ENCODE data around the gene RAB15. TPM values are rescaled to one million over a fixed set of nuclear protein-coding genes. Genes with fewer than 3 reads are reported as not detected.

Gene RAB15
- total RNA-seq, 2 experiments from 2014 or later, result 4.8 to 5.3 TPM

DNA sequence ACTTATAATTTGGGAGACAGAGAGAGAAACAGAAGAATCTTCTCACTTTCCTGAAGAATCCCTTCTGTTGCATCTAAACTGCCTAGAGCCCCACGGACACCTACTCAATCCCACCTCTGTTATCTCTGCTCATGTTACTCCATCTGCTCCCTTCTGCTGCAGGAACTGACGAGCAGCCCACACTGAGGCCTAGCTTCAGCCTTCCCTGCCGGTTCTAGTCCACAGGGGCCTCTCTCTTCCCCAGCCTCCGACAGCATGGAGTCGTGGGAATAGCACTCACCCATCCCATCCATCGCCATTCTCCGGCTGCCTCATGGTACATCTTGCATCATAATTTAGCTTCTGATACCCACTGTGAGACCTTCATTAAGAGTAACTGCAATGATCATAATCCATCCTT is 4.0 kb downstream of the RAB15 start:
- ChIA-PET POLR2A (no interaction called here), CTCF (interaction anchor here (0.8 kb wide), 1 partner anchor 145 kb away, joined by 3 read pairs; no protein-coding TSS in a partner anchor)
- intact Hi-C loops (cut with micrococcal nuclease), result no loop called here
- no peak overlapping the region for H3K27ac Mint-ChIP-seq
- H3K27me3 Mint-ChIP-seq, result no peaks in the 10 kb centered on the region
- peaks cover 5% of the 10 kb centered on the region for H3K4me1 Mint-ChIP-seq (ENCODE audit: low read depth)
- no peak for DNase-seq
- no peaks in the 10 kb centered on the region for H3K36me3 Mint-ChIP-seq
- no peak overlapping the region for H3K4me3 Mint-ChIP-seq
- H3K9me3 Mint-ChIP-seq, result no peaks in the 10 kb centered on the region

DNA sequence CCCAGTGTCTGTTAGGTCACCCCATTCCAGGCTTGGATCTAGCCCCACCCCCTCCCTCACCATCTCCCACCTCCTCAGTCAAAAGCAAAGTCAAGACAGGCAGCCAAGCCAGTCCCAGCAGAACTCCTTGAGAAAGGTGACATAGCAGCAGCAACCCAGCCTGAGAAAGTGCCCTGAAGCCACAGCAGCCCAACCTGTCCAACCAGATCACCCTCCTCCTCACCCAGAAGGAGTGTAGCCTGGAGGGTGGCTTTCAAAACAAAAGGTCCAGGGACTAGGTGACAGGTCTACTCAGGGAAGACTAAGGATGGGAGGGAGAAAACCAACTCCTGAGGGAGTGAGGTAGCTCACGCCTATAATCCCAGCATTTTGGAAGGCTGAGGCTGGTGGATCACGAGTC is 5.2 kb downstream of the RAB15 start:
- Mint-ChIP-seq H3K9me3 (no peaks in the 10 kb centered on the region), H3K27ac (no peak overlapping the region), H3K27me3 (no peaks in the 10 kb centered on the region), H3K36me3 (no peaks in the 10 kb centered on the region), H3K4me1 (ENCODE audit: low read depth) (peaks cover 5% of the 10 kb centered on the region), H3K4me3 (no peak overlapping the region)
- ChIA-PET CTCF (interaction anchor here (0.5 kb wide), 1 partner anchor 79 kb away, joined by 3 read pairs; no protein-coding TSS in a partner anchor), POLR2A (no interaction called here)
- DNase-seq, result no peak
- intact Hi-C loops (cut with micrococcal nuclease), result no loop called here

DNA sequence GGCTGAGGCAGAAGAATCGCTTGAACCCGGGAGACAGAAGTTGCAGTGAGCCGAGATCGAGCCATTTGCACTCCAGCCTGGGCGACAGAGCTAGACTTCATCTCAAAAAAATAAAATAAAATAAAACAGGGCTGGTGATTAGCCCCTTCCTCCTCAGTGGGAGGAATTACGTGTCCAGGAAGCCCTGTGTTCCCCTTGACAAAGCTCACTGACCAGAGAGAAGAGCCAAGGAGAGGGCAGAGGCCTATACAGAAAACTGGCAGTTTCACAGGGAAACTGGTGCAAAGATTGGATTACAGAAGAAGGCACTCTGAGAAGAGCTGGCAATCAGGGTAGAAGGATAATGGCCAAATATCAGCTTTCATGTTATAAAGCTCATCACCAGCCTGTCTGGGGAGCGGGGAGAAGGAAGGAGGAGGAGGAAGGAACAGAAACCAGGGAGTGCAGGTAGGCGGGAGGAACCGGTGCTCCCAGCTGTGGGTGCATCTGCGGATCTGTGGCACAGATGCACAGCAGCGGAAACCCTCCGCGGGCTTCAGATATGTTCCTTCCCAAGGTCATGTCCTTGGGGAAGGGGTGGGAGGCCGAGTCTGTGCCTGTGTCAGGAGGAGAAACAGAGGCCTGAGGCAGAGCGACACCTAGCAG is 6.7 kb downstream of the RAB15 start:
- intact Hi-C loops (cut with micrococcal nuclease), result no loop called here
- Mint-ChIP-seq H3K27me3 (no peaks in the 10 kb centered on the region), H3K4me1 (ENCODE audit: low read depth) (peaks cover 1% of the 10 kb centered on the region), H3K36me3 (no peaks in the 10 kb centered on the region), H3K27ac (no peak overlapping the region), H3K9me3 (no peaks in the 10 kb centered on the region), H3K4me3 (no peak overlapping the region)
- CTCF ChIA-PET, result interaction anchor here (0.6 kb wide), 1 partner anchor 13 kb away, joined by 3 read pairs; no protein-coding TSS in a partner anchor
- POLR2A ChIA-PET, result no interaction called here
- DNase-seq, result no peak

DNA sequence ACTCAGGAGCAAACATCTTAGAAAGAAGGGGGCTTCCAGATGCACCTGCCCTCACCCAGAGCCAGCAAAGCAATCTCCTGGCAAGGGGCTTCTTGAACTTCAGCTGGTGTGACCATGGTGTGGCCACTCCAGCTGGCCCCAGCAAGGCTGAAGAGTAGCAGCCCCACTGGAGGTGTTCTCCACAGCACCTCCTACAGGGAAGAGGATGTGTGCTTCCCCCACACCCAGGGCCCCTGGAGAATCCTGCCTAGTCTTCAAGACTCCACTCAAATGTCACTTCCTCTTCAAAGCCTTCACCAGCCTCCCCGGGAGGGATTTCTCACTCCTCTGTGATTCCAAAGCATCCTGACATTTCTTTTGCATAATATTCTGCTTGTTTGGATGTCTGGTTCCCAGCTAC is 8.5 kb downstream of the RAB15 start:
- no peaks in the 10 kb centered on the region for H3K27me3 Mint-ChIP-seq
- no peak overlapping the region for H3K27ac Mint-ChIP-seq
- H3K36me3 Mint-ChIP-seq, result no peaks in the 10 kb centered on the region
- H3K4me1 Mint-ChIP-seq (ENCODE audit: low read depth), result no peaks in the 10 kb centered on the region
- no peak overlapping the region for H3K4me3 Mint-ChIP-seq
- no peak for DNase-seq
- no peaks in the 10 kb centered on the region for H3K9me3 Mint-ChIP-seq
- intact Hi-C loops (cut with micrococcal nuclease), result no loop called here
- ChIA-PET POLR2A (no interaction called here), CTCF (no interaction called here)

DNA sequence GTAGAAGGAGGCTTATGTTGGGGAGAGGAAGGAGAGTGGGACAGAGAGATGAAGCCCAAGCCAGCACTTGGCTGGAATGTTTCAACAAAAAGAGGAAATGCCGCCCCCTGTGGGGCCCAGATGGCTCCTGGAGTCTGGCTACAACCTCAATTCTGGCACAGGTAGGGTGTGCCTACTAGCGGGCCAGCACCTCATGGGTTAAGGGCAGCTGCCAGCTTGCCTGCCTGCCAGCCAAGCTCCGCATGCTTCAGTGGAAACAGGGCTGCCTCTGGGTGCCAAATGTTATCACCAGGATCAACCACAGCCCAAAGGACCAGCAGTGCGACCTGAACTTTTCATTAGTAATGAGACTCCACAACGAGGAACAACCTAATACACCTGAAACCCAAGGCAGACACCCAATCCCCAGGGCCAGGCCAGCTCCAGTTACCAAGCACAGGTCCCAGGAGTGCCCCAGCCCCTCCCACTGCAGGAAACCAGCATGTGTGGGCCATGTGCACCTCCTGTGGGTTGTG is 11.3 kb downstream of the RAB15 start:
- H3K27ac Mint-ChIP-seq, result no peak overlapping the region
- H3K27me3 Mint-ChIP-seq, result no peaks in the 10 kb centered on the region
- no peak overlapping the region for H3K4me3 Mint-ChIP-seq
- H3K4me1 Mint-ChIP-seq (ENCODE audit: low read depth), result no peaks in the 10 kb centered on the region
- intact Hi-C loops (cut with micrococcal nuclease), result no loop called here
- no peaks in the 10 kb centered on the region for H3K36me3 Mint-ChIP-seq
- ChIA-PET CTCF (interaction anchor here (0.8 to 1.0 kb wide), 2 partner anchors 25 to 137 kb away, joined by 3 read pairs; no protein-coding TSS in a partner anchor), POLR2A (no interaction called here)
- H3K9me3 Mint-ChIP-seq, result no peaks in the 10 kb centered on the region
- DNase-seq, result no peak

DNA sequence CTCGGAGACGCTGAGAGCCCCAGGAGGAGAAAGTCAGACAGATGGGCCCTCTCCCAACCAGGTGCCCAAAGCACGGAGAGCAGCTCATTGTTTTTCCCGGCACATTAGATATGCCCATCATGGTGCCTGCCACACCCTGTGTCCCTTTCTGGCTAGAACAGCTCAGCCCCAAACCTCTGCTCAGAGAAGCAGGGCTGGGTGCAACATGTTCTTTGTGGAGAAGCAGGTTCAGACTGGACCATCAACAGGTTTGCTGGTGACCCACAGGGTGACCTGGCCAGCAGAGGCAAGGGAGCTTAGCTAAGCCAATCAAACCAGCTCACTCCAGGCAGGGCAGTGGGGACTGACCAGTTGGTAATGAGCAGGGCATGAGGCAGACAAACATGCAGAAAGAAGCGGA is 13.4 kb downstream of the RAB15 start:
- POLR2A ChIA-PET, result interaction anchor here (0.8 kb wide), 1 partner anchor 11 kb away, joined by 3 read pairs; no protein-coding TSS in a partner anchor
- H3K36me3 Mint-ChIP-seq, result peaks cover 2% of the 10 kb centered on the region
- no peaks in the 10 kb centered on the region for H3K27me3 Mint-ChIP-seq
- no peak overlapping the region for H3K27ac Mint-ChIP-seq
- no peak for DNase-seq
- no peaks in the 10 kb centered on the region for H3K9me3 Mint-ChIP-seq
- CTCF ChIA-PET, result interaction anchor here (0.7 kb wide), 1 partner anchor 206 kb away, joined by 3 read pairs; no protein-coding TSS in a partner anchor
- H3K4me3 Mint-ChIP-seq, result no peak overlapping the region
- intact Hi-C loops (cut with micrococcal nuclease), result no loop called here
- H3K4me1 Mint-ChIP-seq (ENCODE audit: low read depth), result no peaks in the 10 kb centered on the region

DNA sequence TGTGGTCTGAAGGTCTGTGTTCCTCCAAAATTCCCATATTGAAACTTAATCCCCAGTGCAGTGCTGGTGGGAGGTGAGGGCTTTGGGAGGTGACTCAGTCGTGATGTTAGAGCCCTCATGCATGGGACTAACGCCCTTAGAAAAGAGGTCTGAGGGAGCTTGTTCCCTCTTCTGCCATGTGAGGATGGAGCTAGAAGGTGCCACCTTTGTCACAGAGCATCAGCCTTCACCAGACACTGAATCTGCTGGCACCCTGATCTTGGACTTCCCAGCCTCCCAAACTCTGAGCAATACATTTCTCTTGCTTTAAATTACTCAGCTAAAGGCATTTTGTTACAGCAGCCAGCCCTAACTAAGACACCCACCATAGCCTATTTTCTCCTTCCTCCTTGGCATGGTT is 13.9 kb downstream of the RAB15 start:
- CTCF ChIA-PET, result no interaction called here
- POLR2A ChIA-PET, result interaction anchor here (0.8 kb wide), 1 partner anchor 11 kb away, joined by 3 read pairs; no protein-coding TSS in a partner anchor
- DNase-seq, result no peak
- no peak overlapping the region for H3K4me3 Mint-ChIP-seq
- intact Hi-C loops (cut with micrococcal nuclease), result no loop called here
- H3K27me3 Mint-ChIP-seq, result no peaks in the 10 kb centered on the region
- H3K27ac Mint-ChIP-seq, result no peak overlapping the region
- H3K36me3 Mint-ChIP-seq, result peaks cover 2% of the 10 kb centered on the region
- H3K9me3 Mint-ChIP-seq, result no peaks in the 10 kb centered on the region
- H3K4me1 Mint-ChIP-seq (ENCODE audit: low read depth), result no peaks in the 10 kb centered on the region

DNA sequence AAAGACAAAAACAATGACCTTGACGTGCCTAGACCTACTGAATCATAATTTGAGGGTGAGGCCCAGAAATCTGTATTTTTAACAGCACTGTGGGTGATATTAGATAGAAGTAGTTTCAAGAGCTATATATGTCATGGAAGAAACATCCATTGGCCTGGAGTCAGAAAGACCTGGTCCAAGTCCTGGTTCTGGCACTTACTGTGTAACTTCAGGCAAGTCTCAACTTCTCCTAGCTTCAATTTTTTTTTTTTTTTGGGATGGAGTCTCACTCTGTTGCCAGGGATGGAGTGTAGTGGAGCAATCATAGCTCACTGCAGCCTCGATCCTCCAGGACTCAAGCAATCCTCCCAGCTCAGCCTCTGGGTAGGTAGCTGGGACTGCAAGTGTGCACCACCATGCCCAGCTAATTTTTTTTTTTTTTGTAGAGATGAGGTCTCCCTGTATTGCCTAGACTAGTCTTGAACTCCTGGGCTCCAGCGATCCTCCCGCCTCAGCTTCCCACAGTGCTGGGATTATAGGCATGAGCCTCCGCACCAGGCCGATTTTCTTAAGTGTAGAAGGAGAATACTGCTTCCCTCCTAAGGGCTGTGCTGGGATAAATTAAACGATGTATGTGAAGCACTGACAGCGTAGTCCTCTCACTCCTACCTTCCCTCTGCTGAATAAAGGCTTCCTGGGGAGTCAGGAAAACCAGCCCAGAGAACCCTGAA is 15.3 kb downstream of the RAB15 start:
- H3K4me1 Mint-ChIP-seq (ENCODE audit: low read depth), result no peaks in the 10 kb centered on the region
- intact Hi-C loops (cut with micrococcal nuclease), result no loop called here
- H3K36me3 Mint-ChIP-seq, result peaks cover 2% of the 10 kb centered on the region
- H3K4me3 Mint-ChIP-seq, result no peak overlapping the region
- DNase-seq, result no peak
- H3K27ac Mint-ChIP-seq, result no peak overlapping the region
- H3K9me3 Mint-ChIP-seq, result no peaks in the 10 kb centered on the region
- POLR2A ChIA-PET, result no interaction called here
- CTCF ChIA-PET, result interaction anchor here (0.6 kb wide), 1 partner anchor 280 kb away, joined by 3 read pairs; no protein-coding TSS in a partner anchor
- H3K27me3 Mint-ChIP-seq, result no peaks in the 10 kb centered on the region

DNA sequence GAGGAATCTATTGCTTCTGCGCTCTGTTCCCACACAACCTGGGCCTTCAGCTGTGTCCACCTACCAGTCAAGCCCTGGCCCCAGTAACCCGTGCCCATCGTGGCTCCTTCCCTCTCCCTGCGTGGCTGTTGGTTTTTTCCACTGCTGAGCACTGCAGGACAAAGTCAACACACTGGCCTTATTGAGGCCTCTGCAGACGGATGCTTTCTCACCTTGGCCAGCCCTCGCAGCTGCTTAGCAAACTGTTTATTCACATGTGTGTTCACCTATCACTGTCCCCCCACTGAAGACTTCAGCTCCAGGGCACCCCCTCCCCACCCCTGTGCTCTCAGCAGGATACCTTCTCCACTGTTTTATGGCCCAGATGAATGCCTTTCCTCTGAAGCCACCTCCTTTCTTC is 16.8 kb downstream of the RAB15 start:
- ChIA-PET POLR2A (no interaction called here), CTCF (no interaction called here)
- Mint-ChIP-seq H3K27ac (no peak overlapping the region), H3K9me3 (no peaks in the 10 kb centered on the region), H3K27me3 (no peaks in the 10 kb centered on the region), H3K4me1 (ENCODE audit: low read depth) (no peaks in the 10 kb centered on the region), H3K4me3 (no peak overlapping the region), H3K36me3 (peaks cover 2% of the 10 kb centered on the region)
- intact Hi-C loops (cut with micrococcal nuclease), result no loop called here
- DNase-seq, result no peak

DNA sequence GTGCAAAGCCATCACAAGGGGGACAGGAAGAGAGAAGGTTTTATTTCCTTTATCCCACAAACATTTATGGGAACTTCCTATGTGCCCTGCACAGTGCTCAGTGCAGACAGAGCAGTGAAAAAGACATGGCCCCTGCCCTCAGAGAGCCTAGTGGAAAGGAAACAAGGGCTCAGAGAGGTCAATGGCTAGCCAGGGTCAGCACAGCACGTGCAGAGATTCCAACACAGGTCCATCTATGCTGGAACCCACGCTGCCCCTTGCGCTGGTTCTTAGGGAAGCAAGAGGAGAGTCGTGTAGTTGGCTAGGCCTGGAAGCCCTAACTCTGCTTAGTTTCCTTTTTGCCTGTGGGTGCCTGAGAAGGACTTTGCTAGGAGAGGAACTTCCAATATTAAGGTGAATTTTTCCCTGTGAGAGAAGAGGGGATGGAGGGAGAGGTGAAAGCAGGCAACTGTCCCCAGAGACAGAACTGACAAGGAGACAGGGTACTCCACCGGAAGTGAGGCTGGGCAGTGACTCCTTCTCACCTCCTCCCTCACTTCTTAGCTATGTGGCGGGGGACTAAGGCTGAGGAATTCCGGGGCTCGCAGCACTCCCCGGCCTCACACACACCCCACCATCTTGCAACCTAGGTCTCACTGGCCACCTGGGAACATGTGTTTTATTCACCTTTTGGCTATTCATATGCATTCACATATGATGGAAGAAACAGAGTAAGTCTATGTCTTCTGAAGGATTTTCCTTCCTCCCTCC is 17.5 kb downstream of the RAB15 start:
- Mint-ChIP-seq H3K4me1 (ENCODE audit: low read depth) (no peaks in the 10 kb centered on the region), H3K27me3 (no peaks in the 10 kb centered on the region), H3K9me3 (no peaks in the 10 kb centered on the region), H3K36me3 (peaks cover 2% of the 10 kb centered on the region), H3K27ac (no peak overlapping the region), H3K4me3 (no peak overlapping the region)
- ChIA-PET CTCF (no interaction called here), POLR2A (no interaction called here)
- no peak for DNase-seq
- intact Hi-C loops (cut with micrococcal nuclease), result no loop called here

DNA sequence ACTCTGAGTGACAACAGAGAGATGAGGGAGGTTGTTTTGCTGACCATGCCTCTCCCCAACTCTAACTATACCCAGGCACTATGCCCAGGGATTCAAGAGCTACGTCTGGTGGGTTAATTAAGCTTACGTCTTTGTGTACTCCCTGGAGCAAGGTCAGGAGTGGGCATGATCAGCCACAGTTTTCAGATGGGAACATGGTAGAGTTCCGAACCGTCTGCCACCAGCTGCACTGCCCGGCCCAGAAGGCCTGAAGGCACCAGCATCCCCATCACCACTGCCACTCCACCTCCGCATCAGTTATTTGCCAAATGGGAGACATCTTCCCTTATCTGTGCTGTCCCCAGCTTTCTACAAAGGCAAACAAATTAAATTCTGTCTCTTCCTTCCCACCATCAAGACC is 18.5 kb downstream of the RAB15 start:
- peaks cover 4% of the 10 kb centered on the region for H3K36me3 Mint-ChIP-seq
- intact Hi-C loops (cut with micrococcal nuclease), result no loop called here
- no peaks in the 10 kb centered on the region for H3K9me3 Mint-ChIP-seq
- ChIA-PET CTCF (interaction anchor here (0.9 to 1.4 kb wide), 3 partner anchors 12 to 131 kb away, joined by 3 read pairs; no protein-coding TSS in a partner anchor), POLR2A (interaction anchor here (0.6 kb wide), 1 partner anchor 248 kb away, joined by 3 read pairs; no protein-coding TSS in a partner anchor)
- no peaks in the 10 kb centered on the region for H3K27me3 Mint-ChIP-seq
- no peak overlapping the region for H3K4me3 Mint-ChIP-seq
- no peak for DNase-seq
- no peak overlapping the region for H3K27ac Mint-ChIP-seq
- no peaks in the 10 kb centered on the region for H3K4me1 Mint-ChIP-seq (ENCODE audit: low read depth)

DNA sequence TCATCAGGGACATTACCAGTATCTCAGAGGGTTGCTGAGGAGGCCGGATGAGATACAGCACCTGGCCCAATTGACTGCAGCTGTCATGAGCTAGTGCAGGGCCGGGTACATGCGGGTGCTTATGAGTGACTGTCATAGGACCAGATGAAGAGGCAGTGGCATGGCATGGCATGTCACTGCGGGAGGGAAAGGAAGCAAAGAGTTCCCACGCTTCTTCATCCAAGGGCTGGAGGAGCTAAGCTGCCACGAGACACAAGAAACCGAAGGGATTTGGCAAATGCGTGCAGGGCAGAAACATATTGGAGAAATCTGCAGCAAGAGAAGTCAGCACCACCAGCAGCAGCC is 18.9 kb downstream of the RAB15 start:
- ChIA-PET CTCF (interaction anchor here (0.9 to 1.4 kb wide), 3 partner anchors 13 to 130 kb away, joined by 3 read pairs; no protein-coding TSS in a partner anchor), POLR2A (interaction anchor here (0.6 kb wide), 1 partner anchor 249 kb away, joined by 3 read pairs; no protein-coding TSS in a partner anchor)
- intact Hi-C loops (cut with micrococcal nuclease), result no loop called here
- no peaks in the 10 kb centered on the region for H3K27me3 Mint-ChIP-seq
- H3K4me3 Mint-ChIP-seq, result no peak overlapping the region
- H3K9me3 Mint-ChIP-seq, result no peaks in the 10 kb centered on the region
- H3K4me1 Mint-ChIP-seq (ENCODE audit: low read depth), result no peaks in the 10 kb centered on the region
- H3K27ac Mint-ChIP-seq, result no peak overlapping the region
- H3K36me3 Mint-ChIP-seq, result peaks cover 4% of the 10 kb centered on the region
- no peak for DNase-seq

Data from activated CD4-positive, alpha-beta memory T cell treated with anti-CD3 and anti-CD28 coated beads for 36 hours (primary cell).